Endothelial cell (in vitro differentiated cells): ENCODE results near the gene D2HGDH. TPM values are rescaled to one million over a fixed set of nuclear protein-coding genes. Genes with fewer than 3 reads are reported as not detected.
"Not testable (repeated sequence)": the region's sequence is repeated elsewhere in the genome, so short reads cannot be mapped to it uniquely, and the experiment has no call there.

ENCODE experiments used
- DNase-seq: peaks from one replicate; pipeline ENCODE4 v3.0.0; 2021; ENCODE audit warnings: low spot score
- H3K27ac Mint-ChIP-seq: one replicate; pipeline ENCODE4 v1.8.0; 2021; ENCODE audit warnings: mixed read lengths, inconsistent platforms; ENCODE audit not compliant: unreplicated experiment
- H3K27me3 Mint-ChIP-seq: one replicate; pipeline ENCODE4 v1.8.0; 2021; ENCODE audit warnings: mild to moderate bottlenecking, moderate library complexity, mixed read lengths, inconsistent platforms; ENCODE audit not compliant: unreplicated experiment
- H3K36me3 Mint-ChIP-seq: one replicate; pipeline ENCODE4 v1.8.0; 2021; ENCODE audit warnings: mild to moderate bottlenecking, low read depth, mixed read lengths, inconsistent platforms; ENCODE audit not compliant: unreplicated experiment
- H3K4me1 Mint-ChIP-seq: one replicate; pipeline ENCODE4 v1.8.0; 2021; ENCODE audit warnings: mild to moderate bottlenecking, mixed read lengths, inconsistent platforms; ENCODE audit not compliant: unreplicated experiment
- H3K4me3 Mint-ChIP-seq: one replicate; pipeline ENCODE4 v1.8.0; 2021; ENCODE audit warnings: mild to moderate bottlenecking, mixed read lengths, inconsistent platforms; ENCODE audit not compliant: unreplicated experiment
- H3K9me3 Mint-ChIP-seq: one replicate; pipeline ENCODE4 v1.8.0; 2021; ENCODE audit warnings: mixed read lengths, inconsistent platforms; ENCODE audit not compliant: unreplicated experiment
- total RNA-seq: library from RNA; stranded (reverse); fragmentation: NEBNext Ultra II Directional; extraction: Animal tissue kit (Norgen Biotek cat#: 25700); gene quantifications from one replicate; pipeline ENCODE4 v1.2.1, GENCODE V29; 2021; ENCODE audit not compliant: unreplicated experiment
- TF ChIP-seq, protein P1 (sequence below): fragments of 200-600 bp; sonication (generic); IDR thresholded peaks from one replicate; pipeline ENCODE4 v1.5.0; 2021; ENCODE audit warnings: antibody characterized with exemption; ENCODE audit not compliant: unreplicated experiment

D2HGDH gene
- total RNA-seq, 1 donor from 2014 or later, result 11.4 TPM

GRCh38 chr2:241788572-241788971 lies 54.1 kb downstream of the D2HGDH start:
- TF ChIP-seq, protein P1, sequence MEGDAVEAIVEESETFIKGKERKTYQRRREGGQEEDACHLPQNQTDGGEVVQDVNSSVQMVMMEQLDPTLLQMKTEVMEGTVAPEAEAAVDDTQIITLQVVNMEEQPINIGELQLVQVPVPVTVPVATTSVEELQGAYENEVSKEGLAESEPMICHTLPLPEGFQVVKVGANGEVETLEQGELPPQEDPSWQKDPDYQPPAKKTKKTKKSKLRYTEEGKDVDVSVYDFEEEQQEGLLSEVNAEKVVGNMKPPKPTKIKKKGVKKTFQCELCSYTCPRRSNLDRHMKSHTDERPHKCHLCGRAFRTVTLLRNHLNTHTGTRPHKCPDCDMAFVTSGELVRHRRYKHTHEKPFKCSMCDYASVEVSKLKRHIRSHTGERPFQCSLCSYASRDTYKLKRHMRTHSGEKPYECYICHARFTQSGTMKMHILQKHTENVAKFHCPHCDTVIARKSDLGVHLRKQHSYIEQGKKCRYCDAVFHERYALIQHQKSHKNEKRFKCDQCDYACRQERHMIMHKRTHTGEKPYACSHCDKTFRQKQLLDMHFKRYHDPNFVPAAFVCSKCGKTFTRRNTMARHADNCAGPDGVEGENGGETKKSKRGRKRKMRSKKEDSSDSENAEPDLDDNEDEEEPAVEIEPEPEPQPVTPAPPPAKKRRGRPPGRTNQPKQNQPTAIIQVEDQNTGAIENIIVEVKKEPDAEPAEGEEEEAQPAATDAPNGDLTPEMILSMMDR, result no peak
- Mint-ChIP-seq H3K9me3 (no peaks in the 10 kb centered on the region), H3K27me3 (no peaks in the 10 kb centered on the region), H3K4me1 (no peaks in the 10 kb centered on the region), H3K36me3 (peaks cover 4% of the 10 kb centered on the region), H3K27ac (no peak overlapping the region), H3K4me3 (no peak overlapping the region)
- DNase-seq, result no peak

GRCh38 chr2:241791385-241791784 lies 57.0 kb downstream of the D2HGDH start:
- H3K27ac Mint-ChIP-seq, H3K27me3 Mint-ChIP-seq, H3K4me3 Mint-ChIP-seq: not testable (repeated sequence)

GRCh38 chr2:241793385-241793784 lies 59.0 kb downstream of the D2HGDH start:
- TF ChIP-seq, protein P1, result no peak
- H3K9me3 Mint-ChIP-seq, result no peaks in the 10 kb centered on the region
- no peak for DNase-seq
- peaks cover 6% of the 10 kb centered on the region for H3K27me3 Mint-ChIP-seq
- no peaks in the 10 kb centered on the region for H3K4me1 Mint-ChIP-seq
- peaks cover 4% of the 10 kb centered on the region for H3K36me3 Mint-ChIP-seq
- H3K27ac Mint-ChIP-seq, result no peak overlapping the region
- H3K4me3 Mint-ChIP-seq, result no peak overlapping the region

More at GRCh38 chr2:241791385-241791784, 57.0 kb downstream of the D2HGDH start:
- not testable (repeated sequence) for H3K4me1 Mint-ChIP-seq, H3K36me3 Mint-ChIP-seq, H3K9me3 Mint-ChIP-seq, DNase-seq

DNA sequence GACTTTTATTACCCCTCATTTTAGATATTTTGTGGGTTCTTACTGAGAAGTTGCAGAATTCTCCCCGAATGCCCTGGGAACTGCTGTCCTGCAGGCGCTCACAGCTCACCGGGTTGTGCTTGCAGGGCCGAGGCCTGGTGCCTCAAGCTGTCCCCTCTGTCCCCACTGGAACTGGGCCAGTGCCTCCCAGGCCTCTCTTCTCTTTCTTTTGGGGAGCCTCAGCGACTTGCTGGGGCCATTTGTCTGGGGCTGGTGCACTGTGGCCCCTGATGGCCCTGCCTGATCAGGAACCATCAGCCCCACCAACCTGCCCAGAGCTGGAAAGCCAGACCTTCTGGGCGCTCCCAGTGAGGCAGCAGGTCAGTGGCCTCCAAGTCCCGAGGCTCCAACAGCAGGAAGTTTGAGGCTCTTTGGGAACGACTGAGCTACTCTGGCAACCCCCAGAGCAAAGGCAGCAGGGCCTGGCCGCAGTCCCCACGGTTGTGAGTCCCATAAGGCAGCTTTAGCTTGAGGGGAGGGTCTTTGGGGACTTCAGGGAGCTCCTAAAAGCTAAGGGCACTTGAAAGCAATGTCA lies 59.9 kb downstream of the D2HGDH start:
- TF ChIP-seq, protein P1, result no peak
- no peaks in the 10 kb centered on the region for H3K4me1 Mint-ChIP-seq
- no peak overlapping the region for H3K27ac Mint-ChIP-seq
- H3K4me3 Mint-ChIP-seq, result no peak overlapping the region
- peaks cover 4% of the 10 kb centered on the region for H3K36me3 Mint-ChIP-seq
- H3K9me3 Mint-ChIP-seq, result no peaks in the 10 kb centered on the region
- H3K27me3 Mint-ChIP-seq, result peaks cover 6% of the 10 kb centered on the region
- DNase-seq, result no peak

GRCh38 chr2:241795021-241795999 lies 60.9 kb downstream of the D2HGDH start:
- peaks cover 7% of the 10 kb centered on the region for H3K27me3 Mint-ChIP-seq
- TF ChIP-seq, protein P1, result no peak
- no peak for DNase-seq

More at GRCh38 chr2:241795021-241795999, 60.9 kb downstream of the D2HGDH start:
- H3K36me3 Mint-ChIP-seq, result peaks cover 4% of the 10 kb centered on the region
- no peak overlapping the region for H3K27ac Mint-ChIP-seq
- no peaks in the 10 kb centered on the region for H3K9me3 Mint-ChIP-seq
- H3K4me3 Mint-ChIP-seq, result no peak overlapping the region
- no peaks in the 10 kb centered on the region for H3K4me1 Mint-ChIP-seq
